ENCODE results near the gene TKTL1.
"Not testable (repeated sequence)": the region's sequence is repeated elsewhere in the genome, so short reads cannot be mapped to it uniquely, and the experiment has no call there.

Gene TKTL1

GRCh38 chrX:154334496-154334895 is 38.9 kb downstream of the TKTL1 start:
- peak overlapping the region in 1 of 21 experiments; percentile 7 for H3K27ac ChIP-seq
- H3K4me3 ChIP-seq: no peak overlapping the region

DNA sequence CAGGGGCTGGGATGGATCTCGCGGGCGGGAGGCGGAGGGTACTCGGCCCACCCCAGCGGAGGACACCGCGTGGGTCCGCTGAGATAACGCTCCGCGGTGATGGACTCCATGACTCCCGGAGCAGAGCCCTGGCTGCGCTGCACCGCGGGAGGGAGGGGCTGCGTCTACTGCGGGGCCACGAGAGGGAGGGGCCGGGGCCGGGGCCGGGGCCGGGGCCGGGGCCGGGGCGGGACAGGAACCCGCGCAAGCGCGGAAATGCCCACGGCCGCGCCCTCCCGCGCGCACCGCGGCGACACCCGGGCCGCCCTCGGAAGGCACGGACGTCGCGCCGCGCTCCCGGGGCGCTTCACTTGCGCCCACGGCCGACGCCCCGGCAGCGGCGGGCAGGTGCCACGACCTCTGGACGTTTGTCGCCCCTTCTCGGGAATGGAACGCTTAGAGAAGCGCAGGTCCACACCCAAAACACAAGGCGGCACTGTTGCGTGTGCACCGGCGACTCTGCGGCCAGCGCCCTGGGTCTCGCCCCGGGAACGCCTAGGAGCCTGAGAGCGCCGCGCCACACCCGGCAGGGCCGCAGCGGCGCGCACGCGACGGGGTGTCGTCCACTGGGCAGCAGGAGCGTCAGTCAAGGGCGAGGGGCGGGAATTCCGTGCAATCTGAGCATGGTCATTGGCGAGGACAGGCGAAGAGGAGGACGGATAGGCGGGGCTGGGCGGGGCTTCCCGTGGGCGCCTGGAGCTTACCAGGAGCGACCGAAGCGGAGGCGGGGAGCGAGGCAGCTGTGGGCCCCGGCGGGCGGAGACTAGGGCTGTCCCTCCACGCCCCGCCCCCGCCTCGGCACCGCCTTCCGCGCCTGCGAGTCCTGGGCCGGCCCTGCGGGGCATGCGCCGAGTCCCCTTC is 46.1 kb downstream of the TKTL1 start:
- not testable (repeated sequence) for H3K4me3 ChIP-seq, H3K27ac ChIP-seq

DNA sequence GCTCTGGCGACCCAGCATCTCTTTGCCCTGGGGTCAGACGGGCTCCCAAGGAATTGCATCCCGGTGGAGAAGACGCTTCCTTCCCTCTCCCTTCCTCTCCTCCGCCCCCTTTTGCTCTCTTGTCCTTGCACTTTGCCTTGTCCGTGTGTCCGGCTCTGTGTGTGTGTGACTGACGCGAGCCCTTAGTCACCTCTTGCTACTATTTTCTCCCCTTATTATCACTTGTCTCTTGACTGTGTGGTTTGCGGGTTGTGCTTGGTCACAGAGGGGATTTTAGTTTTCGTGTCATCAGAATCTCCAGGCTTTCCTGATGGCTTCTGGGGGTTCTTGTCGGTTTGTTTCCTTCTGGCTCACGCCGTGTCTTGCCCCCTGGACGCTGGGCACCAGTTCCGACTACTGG is 47.5 kb downstream of the TKTL1 start:
- not testable (repeated sequence) for H3K27ac ChIP-seq, H3K4me3 ChIP-seq

- not testable (repeated sequence) for H3K4me3 ChIP-seq, H3K27ac ChIP-seq
Observed at GRCh38 chrX:154343620-154344019, 48.0 kb downstream of the TKTL1 start.

- peak overlapping the region in 1 of 21 experiments; percentile 42 for H3K27ac ChIP-seq
Observed at GRCh38 chrX:154348114-154348531, 52.5 kb downstream of the TKTL1 start.

DNA sequence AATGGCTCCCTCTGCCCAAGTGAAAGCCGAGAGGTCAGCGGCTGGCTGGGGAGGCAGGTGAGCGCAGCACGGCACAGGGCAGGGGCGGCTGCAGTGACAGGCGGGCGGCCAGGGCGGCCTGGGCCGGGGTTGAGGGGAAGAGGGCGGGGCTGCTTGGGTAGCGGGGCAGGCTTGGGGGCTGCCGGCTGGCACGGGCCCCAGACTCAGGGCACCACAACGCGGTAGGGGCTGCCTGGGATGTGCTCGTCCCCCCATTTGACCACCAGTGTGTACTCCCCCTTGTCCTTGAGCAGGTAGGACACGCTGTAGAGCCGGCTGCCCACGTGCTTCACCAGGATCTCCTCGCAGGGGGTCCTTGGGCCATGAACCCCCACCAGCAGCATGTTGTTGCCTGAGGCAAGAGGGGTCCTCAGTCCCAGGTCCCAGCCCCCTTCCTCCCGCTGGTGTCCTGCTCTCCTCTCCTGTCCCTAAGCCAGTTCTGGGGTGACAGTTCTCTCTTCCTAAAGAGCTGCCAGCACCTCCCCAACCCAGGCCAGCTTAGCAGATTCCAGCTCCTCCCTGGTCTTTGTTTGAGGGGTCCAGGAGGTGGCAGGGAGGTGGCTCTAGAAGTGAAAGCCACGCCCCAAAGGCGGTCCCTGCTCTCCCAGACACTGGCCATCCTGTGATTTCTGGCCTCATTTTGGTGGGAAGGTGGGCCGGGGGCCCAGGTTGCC is 53.2 kb downstream of the TKTL1 start:
- Histone ChIP-seq H3K27ac (peak overlapping the region in 1 of 21 experiments; percentile 14), H3K4me3 (no peak overlapping the region)

More at GRCh38 chrX:154348114-154348531, 52.5 kb downstream of the TKTL1 start:
- no peak overlapping the region for H3K4me3 ChIP-seq

DNA sequence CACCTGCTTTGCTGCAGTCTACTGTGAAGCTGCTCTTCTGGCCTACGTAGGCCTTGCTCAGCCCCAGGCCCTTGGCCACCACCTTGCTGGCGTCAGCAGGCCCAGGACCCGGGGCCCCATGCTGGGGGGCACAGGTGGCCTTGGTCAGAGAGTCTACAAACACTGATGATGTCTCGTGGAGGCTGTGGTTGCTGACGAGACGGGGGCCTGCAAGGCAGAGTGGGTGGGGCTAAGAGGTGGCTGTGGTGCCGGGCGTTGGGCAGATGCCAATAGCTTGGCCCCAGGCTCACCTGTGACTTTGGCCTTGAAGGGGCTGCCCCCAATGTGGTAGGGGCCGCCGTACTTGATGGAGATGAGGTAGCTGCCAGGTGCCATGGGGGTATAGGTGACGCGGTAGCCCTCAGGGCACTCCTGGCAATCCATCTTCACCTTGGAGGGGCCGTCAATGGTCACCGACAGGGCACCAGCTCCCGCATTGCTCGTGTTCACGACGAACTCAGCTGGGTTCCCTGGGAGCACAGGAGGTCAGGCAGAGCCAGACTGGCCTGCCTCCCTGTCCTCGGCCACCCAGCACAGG is 53.9 kb downstream of the TKTL1 start:
- H3K4me3 ChIP-seq: no peak overlapping the region
- peak overlapping the region in 2 of 21 experiments; percentile 14 to 62 for H3K27ac ChIP-seq

GRCh38 chrX:154349979-154350378 is 54.4 kb downstream of the TKTL1 start:
- no peak overlapping the region for H3K4me3 ChIP-seq

DNA sequence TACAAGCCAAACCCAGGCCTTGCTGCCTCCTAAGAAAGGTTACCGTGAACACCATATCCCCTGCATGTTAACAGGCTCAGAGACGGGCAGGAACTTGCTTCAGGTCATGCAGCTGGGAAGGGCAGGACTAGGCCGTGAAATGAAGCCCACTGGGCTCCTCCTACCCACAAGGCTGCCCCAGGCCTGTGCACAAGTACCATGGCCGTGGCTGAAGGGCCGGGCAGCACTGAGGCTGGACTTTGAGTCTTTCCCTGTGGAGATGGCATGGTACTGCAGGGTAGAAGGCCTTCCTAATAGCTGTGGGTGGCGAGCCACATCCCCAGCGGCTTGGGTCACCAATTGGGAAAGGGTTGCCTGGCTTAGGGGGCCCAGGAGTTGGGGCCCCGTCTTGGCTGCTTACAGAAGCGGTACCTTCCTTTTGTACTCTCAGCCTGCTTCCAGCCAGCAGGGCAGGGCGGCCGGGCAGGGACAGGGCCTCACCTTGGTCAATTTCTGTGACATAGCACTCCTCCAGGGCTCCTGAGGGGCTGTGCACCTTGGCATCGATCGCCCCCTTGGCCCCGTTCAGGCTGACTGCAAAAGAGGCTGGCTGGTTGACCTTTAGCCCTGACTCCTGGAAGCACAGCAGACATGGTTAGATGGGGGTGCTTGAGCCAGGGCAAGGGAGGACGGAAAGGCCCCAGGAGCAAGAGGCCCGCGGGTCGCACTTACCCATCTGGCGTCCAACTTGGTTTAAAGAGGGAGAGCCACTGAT is 55.0 kb downstream of the TKTL1 start:
- Histone ChIP-seq H3K4me3 (no peak overlapping the region), H3K27ac (peak overlapping the region in 10 of 21 experiments; percentile 21 to 76 (median 60))

More at GRCh38 chrX:154349979-154350378, 54.4 kb downstream of the TKTL1 start:
- peak overlapping the region in 2 of 21 experiments; percentile 62 to 75 for H3K27ac ChIP-seq

- no peak overlapping the region for H3K4me3 ChIP-seq
- peak overlapping the region in 13 of 21 experiments; percentile 7 to 76 (median 44) for H3K27ac ChIP-seq
Observed at GRCh38 chrX:154351183-154352011, 55.8 kb downstream of the TKTL1 start.

DNA sequence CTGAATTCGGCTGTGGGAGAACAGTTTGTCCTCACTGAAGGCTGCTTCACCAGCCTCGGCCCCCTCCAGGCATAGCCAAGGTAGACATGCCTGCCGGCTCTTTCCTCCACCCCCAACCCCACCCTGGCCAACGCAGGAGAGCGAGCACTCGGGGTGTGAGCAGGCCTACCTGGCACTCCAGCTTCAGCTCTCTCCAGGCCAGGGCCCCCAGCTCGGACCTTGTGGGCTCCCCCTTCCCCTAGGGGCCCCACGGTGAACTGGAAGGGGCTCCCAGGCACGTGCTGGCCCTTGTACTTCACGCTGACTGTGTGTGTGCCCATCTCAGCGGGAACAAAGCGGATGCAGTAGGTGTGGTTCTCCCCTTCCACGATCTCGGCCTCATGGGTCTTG is 56.4 kb downstream of the TKTL1 start:
- H3K27ac ChIP-seq: peak overlapping the region in 11 of 21 experiments; percentile 2 to 76 (median 58)
- no peak overlapping the region for H3K4me3 ChIP-seq

GRCh38 chrX:154352466-154352865 is 56.9 kb downstream of the TKTL1 start:
- Histone ChIP-seq H3K4me3 (no peak overlapping the region), H3K27ac (peak overlapping the region in 5 of 21 experiments; percentile 58 to 76 (median 68))

DNA sequence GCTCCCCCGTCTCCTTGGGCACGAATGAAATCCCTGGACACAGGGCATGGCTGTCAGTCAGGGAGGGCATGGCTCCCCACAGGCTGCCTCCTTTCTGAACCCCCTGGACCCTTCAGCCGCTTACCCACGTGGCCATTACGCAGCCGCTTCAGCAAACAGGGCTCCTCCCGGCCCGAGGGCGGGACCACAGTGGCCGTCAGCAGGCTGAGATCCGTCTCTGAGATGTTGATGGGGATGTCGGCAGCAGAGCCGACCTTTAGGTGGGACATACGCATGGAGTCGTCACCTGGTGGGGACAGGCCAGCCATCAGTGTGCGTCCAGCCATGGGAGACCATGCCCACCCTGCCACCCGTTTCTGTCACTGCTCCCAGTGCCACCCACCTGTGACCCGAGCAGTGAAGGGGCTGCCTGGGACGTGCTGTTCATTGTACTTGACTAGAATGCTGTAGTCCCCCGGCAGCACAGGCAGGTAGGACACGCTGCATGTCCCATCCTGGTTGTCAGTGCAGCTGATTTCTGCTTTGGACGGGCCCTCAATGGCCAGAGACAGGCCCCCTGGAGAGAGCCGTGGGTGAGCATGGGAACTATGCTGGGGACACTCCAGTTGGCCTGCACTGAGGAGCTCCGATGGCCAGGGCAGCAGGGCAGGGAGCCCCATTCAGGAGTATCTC is 57.7 kb downstream of the TKTL1 start:
- H3K27ac ChIP-seq: no peak overlapping the region

GRCh38 chrX:154354013-154354412 is 58.4 kb downstream of the TKTL1 start:
- Histone ChIP-seq H3K27ac (no peak overlapping the region), H3K4me3 (no peak overlapping the region)

More for the DNA sequence above, 57.7 kb downstream of the TKTL1 start:
- H3K4me3 ChIP-seq: no peak overlapping the region

- H3K4me3 ChIP-seq: no peak overlapping the region
- no peak overlapping the region for H3K27ac ChIP-seq
Observed at GRCh38 chrX:154354516-154354915, 58.9 kb downstream of the TKTL1 start.

GRCh38 chrX:154355094-154355775 is 59.6 kb downstream of the TKTL1 start:
- Histone ChIP-seq H3K4me3 (no peak overlapping the region), H3K27ac (peak overlapping the region in 1 of 21 experiments; percentile 50)

DNA sequence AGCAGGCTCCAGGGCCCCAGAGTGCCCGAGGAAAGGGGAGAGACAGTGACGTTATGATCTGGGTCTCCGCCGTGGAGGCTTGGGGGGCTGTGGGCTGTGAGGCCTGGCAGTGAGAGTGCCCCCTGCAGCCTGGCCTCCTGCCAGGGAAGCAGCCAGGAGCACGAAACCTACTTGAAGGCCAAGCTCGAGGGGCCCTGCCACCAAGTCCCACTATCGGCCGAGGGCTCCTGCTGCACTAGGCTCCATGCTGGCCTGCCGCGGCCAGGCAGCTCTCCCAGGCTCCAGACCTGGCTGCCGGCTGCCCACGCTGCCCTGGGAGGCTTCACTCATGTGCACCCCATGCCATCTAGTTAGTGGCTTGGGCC is 60.2 kb downstream of the TKTL1 start:
- Histone ChIP-seq H3K27ac (peak overlapping the region in 1 of 21 experiments; percentile 50), H3K4me3 (no peak overlapping the region)

DNA sequence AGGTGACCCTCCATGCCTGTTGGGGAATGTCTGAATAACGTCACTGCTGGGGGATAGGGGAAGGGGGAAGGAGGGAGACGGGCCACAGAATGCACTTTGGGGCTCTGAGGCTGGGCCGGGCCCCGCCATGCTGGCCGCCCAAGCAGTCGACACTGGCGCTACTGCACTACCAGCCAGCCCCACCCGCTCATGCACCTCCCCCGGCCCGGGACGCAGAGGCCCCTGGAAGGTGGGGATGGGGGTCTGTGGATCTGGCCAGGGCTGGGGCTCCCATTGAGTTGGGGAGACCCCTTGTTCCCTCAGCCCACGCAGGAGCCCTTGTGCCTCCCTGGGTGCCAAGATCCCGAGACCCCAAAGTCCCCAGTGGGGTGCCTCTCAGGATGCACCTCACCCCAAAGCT is 61.0 kb downstream of the TKTL1 start:
- no peak overlapping the region for H3K4me3 ChIP-seq
- no peak overlapping the region for H3K27ac ChIP-seq

All from skin epidermis (tissue), 12 donors.